ENCODE results near the gene C19orf38. TPM values are rescaled to one million over a fixed set of nuclear protein-coding genes. Genes with fewer than 3 reads are reported as not detected.

C19orf38 gene
- polyA plus RNA-seq, 1 of the 3 experiments (the other 2 are of a cell fraction), result 0.15 TPM

- H3K4me3 ChIP-seq (ENCODE audit: low read depth in 2 of 2, low read length in 1 of 2), result no peak overlapping the region
- H3K9ac ChIP-seq, result no peak overlapping the region
- 92% methylated on average over 9 of the region's 11 CpGs for WGBS (ENCODE audit: low lambda C conversion rate)
- no peaks in the 10 kb centered on the region for H3K9me3 ChIP-seq
- no peak overlapping the region for H3K4me2 ChIP-seq
- ChIA-PET CTCF (no interaction called here), POLR2A (no interaction called here)
- H3K27me3 ChIP-seq (ENCODE audit: insufficient read depth), result no peaks in the 10 kb centered on the region
- H3F3A ChIP-seq (replicated peaks; ENCODE audit: insufficient read depth), result peaks cover 7% of the 10 kb centered on the region
- H3K27ac ChIP-seq (ENCODE audit: low read depth in 2 of 2, low read length in 1 of 2), result no peak overlapping the region
- H4K20me1 ChIP-seq (ENCODE audit: insufficient read depth), result no peaks in the 10 kb centered on the region
- no peaks in the 10 kb centered on the region for H3K79me2 ChIP-seq (ENCODE audit: insufficient read depth)
- no peak for TF ChIP-seq NFIC (IDR thresholded peaks at IDR 0.05; ENCODE audit: borderline replicate concordance)
- DNase-seq, result peak; percentile 33
- peaks cover 16 to 37% of the 10 kb centered on the region in 2 experiments for H3K36me3 ChIP-seq (replicated peaks in 1 of 2; ENCODE audit: control insufficient read depth in 1 of 2, insufficient read depth in 2 of 2, low read length in 1 of 2)
- no peak overlapping the region for H2AFZ ChIP-seq (ENCODE audit: low read depth)
- H3K4me1 ChIP-seq (ENCODE audit: control insufficient read depth in 1 of 2, insufficient read depth in 2 of 2, low read depth in 1 of 2, low read length in 1 of 2), result peaks cover 0 to 9% of the 10 kb centered on the region in 2 experiments; a peak in 1 of 4 replicates
- H3K9me2 ChIP-seq, result no peaks in the 10 kb centered on the region
Measured at GRCh38 chr19:10805758-10806247, 42.4 kb upstream of the C19orf38 start.

- Histone ChIP-seq H3K4me3 (ENCODE audit: low read depth in 2 of 2, low read length in 1 of 2) (no peak overlapping the region), H3K4me2 (no peak overlapping the region), H4K20me1 (ENCODE audit: insufficient read depth) (no peaks in the 10 kb centered on the region), H3K9me3 (no peaks in the 10 kb centered on the region), H2AFZ (ENCODE audit: low read depth) (no peak overlapping the region), H3K27ac (ENCODE audit: low read depth in 2 of 2, low read length in 1 of 2) (no peak overlapping the region; a peak in 1 of 4 replicates), H3F3A (replicated peaks; ENCODE audit: insufficient read depth) (peaks cover 10% of the 10 kb centered on the region), H3K36me3 (replicated peaks in 1 of 2; ENCODE audit: control insufficient read depth in 1 of 2, insufficient read depth in 2 of 2, low read length in 1 of 2) (peaks cover 6 to 31% of the 10 kb centered on the region in 2 experiments), H3K27me3 (ENCODE audit: insufficient read depth) (no peaks in the 10 kb centered on the region), H3K9me2 (no peaks in the 10 kb centered on the region), H3K4me1 (ENCODE audit: control insufficient read depth in 1 of 2, insufficient read depth in 2 of 2, low read depth in 1 of 2, low read length in 1 of 2) (peaks cover 10 to 18% of the 10 kb centered on the region in 2 experiments; a peak in 3 of 4 replicates), H3K9ac (no peak overlapping the region), H3K79me2 (ENCODE audit: insufficient read depth) (peaks cover 3% of the 10 kb centered on the region; the same call in 1 of the 2 replicates)
- no peak for TF ChIP-seq RFX5 (IDR thresholded peaks at IDR 0.05; ENCODE audit: low read length)
- TF ChIP-seq FOXM1 (IDR thresholded peaks at IDR 0.05; ENCODE audit: low read depth), result no peak
- no peak for TF ChIP-seq IRF3 (IDR thresholded peaks at IDR 0.05; ENCODE audit: low read depth, low read length)
- TF ChIP-seq SIN3A (IDR thresholded peaks at IDR 0.05; ENCODE audit: borderline replicate concordance, low read depth, low read length), result no peak
- no peak for TF ChIP-seq JUND (IDR thresholded peaks at IDR 0.05)
- no peak for TF ChIP-seq TAF1 (IDR thresholded peaks at IDR 0.05; ENCODE audit: borderline replicate concordance, low read depth, low read length)
- TF ChIP-seq USF1 (IDR thresholded peaks at IDR 0.05; ENCODE audit: borderline replicate concordance, low read depth), result no peak
- TF ChIP-seq FOXJ3 (CRISPR knock-in tag; IDR thresholded peaks at IDR 0.05), result no peak
- no peak for TF ChIP-seq YY1 (IDR thresholded peaks at IDR 0.05; ENCODE audit: low read depth)
- TF ChIP-seq SMC3 (IDR thresholded peaks at IDR 0.05; ENCODE audit: low read depth, low read length), result no peak
- TF ChIP-seq EZH2phosphoT487 (IDR thresholded peaks at IDR 0.05; ENCODE audit: borderline replicate concordance, low read depth), result no peak
- no peak for TF ChIP-seq NFIC (IDR thresholded peaks at IDR 0.05; ENCODE audit: borderline replicate concordance)
- TF ChIP-seq REST (IDR thresholded peaks at IDR 0.05; ENCODE audit: low read depth, low read length), result no peak
- no peak for TF ChIP-seq USF2 (IDR thresholded peaks at IDR 0.05; ENCODE audit: borderline replicate concordance, low read depth, low read length)
- TF ChIP-seq CHD2 (IDR thresholded peaks at IDR 0.05; ENCODE audit: low read length, partially characterized antibody), result no peak
- TF ChIP-seq ELF1 (IDR thresholded peaks at IDR 0.05), result no peak
- no peak for TF ChIP-seq FOSL2 (IDR thresholded peaks at IDR 0.05; ENCODE audit: borderline replicate concordance, low read depth)
- CTCF ChIA-PET, result interaction anchor here (1.3 kb wide), 1 partner anchor 11 kb away, joined by 4 read pairs; no protein-coding TSS in a partner anchor
- DNase-seq, result no peak
- POLR2A ChIA-PET, result no interaction called here
- WGBS (ENCODE audit: low lambda C conversion rate), result 92% methylated on average over 7 of the region's 10 CpGs
Measured at GRCh38 chr19:10808937-10809649, 39.1 kb upstream of the C19orf38 start.
